Muscle layer of colon (tissue), 2 donors: ENCODE measurements around the gene GLMP.

Experiments used
- H3K27ac ChIP-seq: one replicate; pipeline ENCODE4 v1.7.0; 2013; ENCODE audit warnings: low read depth, mild to moderate bottlenecking, low read length, moderate library complexity
- H3K27me3 ChIP-seq, 2 donors: one replicate each; pipeline ENCODE4 v1.7.0; 2013; ENCODE audit warnings: low read length in 2 of 2, mild to moderate bottlenecking in 2 of 2; ENCODE audit not compliant: insufficient read depth in 2 of 2, control insufficient read depth in 1 of 2
- H3K36me3 ChIP-seq: one replicate; pipeline ENCODE4 v1.7.0; 2013; ENCODE audit warnings: mild to moderate bottlenecking, low read length; ENCODE audit not compliant: insufficient read depth
- H3K4me1 ChIP-seq: one replicate; pipeline ENCODE4 v1.7.0; 2013; ENCODE audit warnings: mild to moderate bottlenecking, low read length; ENCODE audit not compliant: insufficient read depth
- H3K4me3 ChIP-seq, 2 donors: one replicate each; pipeline ENCODE4 v1.7.0; 2013; ENCODE audit warnings: low read length in 2 of 2, low read depth in 1 of 2, mild to moderate bottlenecking in 1 of 2, moderate library complexity in 1 of 2
- H3K9ac ChIP-seq: one replicate; pipeline ENCODE4 v1.7.0; 2013; ENCODE audit warnings: low read length
- H3K9me3 ChIP-seq: one replicate; pipeline ENCODE4 v1.7.0; 2013; ENCODE audit warnings: mild to moderate bottlenecking, low read length
- donor health status: abdominal sarcoma.
- donor health status: Adenocarcinoma of cecum.

Gene GLMP

DNA sequence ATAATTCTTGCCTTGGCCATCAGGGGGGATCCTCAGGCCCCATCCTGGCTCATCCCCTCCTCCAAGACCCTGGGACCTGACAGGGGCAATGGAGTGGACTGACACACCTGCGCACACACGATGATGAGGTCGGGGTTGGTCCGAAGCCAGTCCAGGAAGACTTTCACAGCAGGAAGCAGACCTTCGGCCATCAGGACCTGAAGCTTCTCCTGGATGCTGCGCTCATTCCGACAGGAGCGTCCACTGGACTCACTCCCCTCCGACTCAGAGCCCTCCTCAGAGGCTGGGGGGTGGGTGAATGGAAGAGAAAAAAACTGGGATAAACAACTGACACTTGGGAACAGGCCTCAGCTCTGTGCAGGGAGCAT, 32.2 kb downstream of the GLMP start:
- Histone ChIP-seq H3K27ac (no peak overlapping the region), H3K9ac (no peak overlapping the region), H3K36me3 (peaks cover 84% of the 10 kb centered on the region)

DNA sequence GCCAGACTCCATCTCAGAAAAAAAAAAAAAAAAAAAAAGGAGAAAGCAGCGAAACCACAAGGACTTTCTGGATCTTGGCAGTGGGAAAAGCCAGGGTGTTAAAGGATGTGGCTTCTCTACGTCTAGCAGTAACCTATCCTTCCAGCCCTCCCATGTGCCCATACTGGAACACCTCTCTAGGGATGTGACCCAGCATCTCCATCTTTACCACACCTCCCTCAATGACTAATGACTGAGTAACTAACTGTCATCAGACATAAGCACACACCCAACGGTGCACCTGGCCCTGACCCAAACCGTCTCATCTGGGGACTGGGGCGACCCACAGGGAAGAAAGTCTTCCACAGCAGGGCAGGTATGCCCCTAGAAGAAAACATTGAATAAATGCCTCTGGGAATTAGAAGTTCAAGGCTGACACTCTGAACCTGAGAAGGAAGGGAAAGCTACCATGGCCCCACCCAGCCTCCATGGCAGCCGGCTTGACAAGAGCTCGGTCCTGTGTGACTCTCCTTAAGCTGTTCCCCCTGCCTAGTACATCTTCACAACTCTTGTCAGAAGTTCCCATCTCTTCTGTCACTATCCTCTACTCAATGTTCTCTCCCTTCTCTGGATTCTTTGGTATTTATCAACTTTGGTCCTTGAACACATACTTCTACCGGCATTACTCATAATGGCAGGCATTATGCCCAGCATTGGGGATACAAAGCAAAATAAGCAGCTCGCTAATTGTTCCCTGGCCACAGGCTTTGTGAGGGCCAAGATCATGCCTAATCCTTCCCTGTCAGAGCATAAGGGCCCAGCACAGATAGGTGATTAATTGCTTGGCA, 32.8 kb downstream of the GLMP start:
- peaks cover 84% of the 10 kb centered on the region for H3K36me3 ChIP-seq
- H3K27ac ChIP-seq = no peak overlapping the region

More for the DNA sequence above, 32.2 kb downstream of the GLMP start:
- no peaks in the 10 kb centered on the region for H3K27me3 ChIP-seq
- H3K4me1 ChIP-seq = no peaks in the 10 kb centered on the region
- H3K4me3 ChIP-seq = no peak overlapping the region
- H3K9me3 ChIP-seq = no peaks in the 10 kb centered on the region

GRCh38 chr1:156260896-156261295, 34.6 kb downstream of the GLMP start:
- peaks cover 81% of the 10 kb centered on the region for H3K36me3 ChIP-seq
- H3K27me3 ChIP-seq = no peaks in the 10 kb centered on the region
- no peak overlapping the region for H3K27ac ChIP-seq
- H3K4me1 ChIP-seq = no peaks in the 10 kb centered on the region
- no peak overlapping the region for H3K4me3 ChIP-seq
- no peak overlapping the region for H3K9ac ChIP-seq
- no peaks in the 10 kb centered on the region for H3K9me3 ChIP-seq

More for the DNA sequence above, 32.8 kb downstream of the GLMP start:
- Histone ChIP-seq H3K4me1 (no peaks in the 10 kb centered on the region), H3K27me3 (no peaks in the 10 kb centered on the region), H3K4me3 (no peak overlapping the region), H3K9me3 (no peaks in the 10 kb centered on the region), H3K9ac (no peak overlapping the region)

DNA sequence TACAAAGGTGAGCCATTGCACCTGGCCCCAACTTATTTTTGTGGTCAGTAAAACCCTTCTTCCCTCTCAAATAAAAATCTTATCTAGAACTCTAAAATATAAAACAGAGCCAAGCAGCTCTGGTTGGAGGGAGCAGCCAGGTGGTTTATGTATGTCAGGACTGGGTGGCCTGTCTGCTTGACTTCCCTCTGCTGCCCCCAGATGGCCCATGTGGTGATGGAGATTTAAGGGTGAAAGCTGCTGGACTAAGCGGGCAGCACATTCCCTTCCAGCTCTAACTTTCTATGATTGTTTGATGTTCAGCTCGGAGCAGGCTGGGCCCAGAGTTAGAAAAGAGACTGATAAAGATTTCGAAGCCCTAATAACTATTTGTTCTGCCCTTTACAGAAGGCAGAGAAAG, 35.7 kb downstream of the GLMP start:
- H3K9ac ChIP-seq = no peak overlapping the region
- H3K4me1 ChIP-seq = no peaks in the 10 kb centered on the region
- H3K27me3 ChIP-seq = no peaks in the 10 kb centered on the region
- no peaks in the 10 kb centered on the region for H3K9me3 ChIP-seq
- peaks cover 74% of the 10 kb centered on the region for H3K36me3 ChIP-seq
- H3K27ac ChIP-seq = no peak overlapping the region
- H3K4me3 ChIP-seq = no peak overlapping the region

- no peaks in the 10 kb centered on the region for H3K9me3 ChIP-seq
- H3K36me3 ChIP-seq = peaks cover 70% of the 10 kb centered on the region
- no peak overlapping the region for H3K9ac ChIP-seq
Observed at GRCh38 chr1:156258859-156259258, 36.6 kb downstream of the GLMP start.

GRCh38 chr1:156257711-156258110, 37.8 kb downstream of the GLMP start:
- peaks cover 71% of the 10 kb centered on the region for H3K36me3 ChIP-seq
- no peak overlapping the region for H3K27ac ChIP-seq
- no peaks in the 10 kb centered on the region for H3K4me1 ChIP-seq
- no peak overlapping the region for H3K4me3 ChIP-seq
- no peak overlapping the region for H3K9ac ChIP-seq
- no peaks in the 10 kb centered on the region for H3K27me3 ChIP-seq
- H3K9me3 ChIP-seq = no peaks in the 10 kb centered on the region

More at GRCh38 chr1:156258859-156259258, 36.6 kb downstream of the GLMP start:
- Histone ChIP-seq H3K27me3 (no peaks in the 10 kb centered on the region), H3K4me3 (no peak overlapping the region), H3K27ac (no peak overlapping the region), H3K4me1 (no peaks in the 10 kb centered on the region)

DNA sequence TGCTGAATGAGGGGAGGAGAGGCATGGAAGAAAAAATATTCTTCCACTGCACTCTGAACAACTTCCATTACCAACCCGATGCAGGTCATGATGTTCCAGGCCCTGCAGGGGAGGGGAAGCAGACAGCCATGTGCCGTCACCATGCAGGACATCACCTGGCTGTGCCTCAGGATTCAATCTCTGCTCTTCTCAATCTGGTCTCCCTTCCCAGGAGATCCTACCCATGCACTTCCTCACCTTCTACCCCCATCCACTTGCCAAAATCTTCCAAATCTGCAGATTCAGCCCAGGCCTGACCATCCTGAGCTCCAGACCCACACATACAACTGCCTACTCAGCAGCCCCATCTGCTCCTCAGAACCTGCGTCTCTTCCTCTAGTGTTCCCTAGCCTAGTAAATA, 41.8 kb downstream of the GLMP start:
- Histone ChIP-seq H3K4me1 (no peaks in the 10 kb centered on the region), H3K27ac (no peak overlapping the region), H3K27me3 (no peaks in the 10 kb centered on the region), H3K4me3 (no peak overlapping the region), H3K9me3 (no peaks in the 10 kb centered on the region), H3K9ac (no peak overlapping the region), H3K36me3 (peaks cover 67% of the 10 kb centered on the region)

DNA sequence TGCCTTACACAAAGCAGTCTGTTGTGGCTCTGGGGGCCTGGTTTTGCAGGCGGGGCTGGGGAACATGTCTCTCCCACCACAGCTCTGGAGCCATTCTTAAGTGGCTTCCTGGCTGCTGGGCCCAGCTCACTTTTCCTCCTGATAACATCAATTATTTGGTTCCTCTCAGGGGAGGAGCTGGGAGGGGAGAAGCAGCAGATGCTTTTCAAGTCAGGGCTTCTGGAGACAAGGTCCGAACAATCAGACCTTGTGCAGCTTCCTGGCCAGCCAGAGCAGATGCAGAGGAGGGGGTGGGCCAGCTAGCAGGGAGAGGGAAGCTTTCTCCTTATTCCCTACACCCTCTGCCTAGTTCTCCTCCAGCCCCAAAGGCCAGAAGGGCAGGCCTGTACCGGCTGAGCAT, 44.0 kb downstream of the GLMP start:
- peaks cover 50% of the 10 kb centered on the region for H3K36me3 ChIP-seq
- peaks cover 14% of the 10 kb centered on the region for H3K4me1 ChIP-seq
- no peak overlapping the region for H3K27ac ChIP-seq
- H3K9me3 ChIP-seq = no peaks in the 10 kb centered on the region
- H3K4me3 ChIP-seq = no peak overlapping the region
- no peak overlapping the region for H3K9ac ChIP-seq
- H3K27me3 ChIP-seq = peaks cover 2 to 5% of the 10 kb centered on the region in 2 donors

DNA sequence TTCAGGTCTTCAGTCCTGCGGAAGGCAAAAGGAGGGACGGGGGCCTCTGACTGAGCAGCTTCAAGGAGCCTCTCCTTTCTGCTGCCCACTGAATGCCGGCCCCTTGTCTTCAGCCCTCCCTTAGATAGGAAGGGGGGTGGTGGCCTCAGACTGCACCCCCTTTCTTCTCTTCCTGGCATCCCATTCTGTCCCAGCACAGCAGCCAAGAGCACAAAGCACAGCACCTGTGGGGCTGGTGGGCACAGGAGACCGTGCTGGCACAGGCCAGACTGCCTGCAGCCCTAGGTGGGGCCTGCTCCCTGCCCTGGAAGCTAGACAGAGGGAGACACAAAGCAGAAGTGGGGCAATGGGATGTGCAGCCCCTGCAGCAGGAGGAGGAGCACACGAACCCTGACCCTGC, 45.9 kb downstream of the GLMP start:
- Histone ChIP-seq H3K9ac (no peak overlapping the region), H3K27ac (no peak overlapping the region), H3K27me3 (peaks cover 18 to 24% of the 10 kb centered on the region in 2 donors), H3K4me1 (peaks cover 14% of the 10 kb centered on the region), H3K9me3 (no peaks in the 10 kb centered on the region), H3K4me3 (no peak overlapping the region), H3K36me3 (peaks cover 40% of the 10 kb centered on the region)

DNA sequence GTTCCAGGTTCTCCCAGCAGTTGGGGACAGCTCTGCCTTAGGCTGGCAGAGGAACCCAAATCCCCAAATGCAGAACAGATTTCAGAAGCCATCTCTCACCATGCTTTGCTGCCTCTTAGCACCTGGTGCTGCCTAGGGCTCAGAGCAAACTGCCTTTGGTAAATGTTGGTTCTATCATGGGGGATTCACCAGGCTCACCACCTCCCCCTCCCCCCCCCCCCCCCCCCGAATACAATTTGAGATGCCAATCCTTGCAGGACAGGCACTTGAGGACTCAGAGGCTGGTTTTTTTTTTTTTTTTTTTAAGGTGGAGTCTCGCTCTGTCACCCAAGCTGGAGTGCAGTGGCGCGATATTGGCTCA, 47.2 kb downstream of the GLMP start:
- Histone ChIP-seq H3K27me3 (peaks cover 18 to 28% of the 10 kb centered on the region in 2 donors), H3K9ac (no peak overlapping the region), H3K36me3 (peaks cover 32% of the 10 kb centered on the region), H3K4me1 (peaks cover 14% of the 10 kb centered on the region), H3K9me3 (no peaks in the 10 kb centered on the region), H3K27ac (no peak overlapping the region), H3K4me3 (no peak overlapping the region)

DNA sequence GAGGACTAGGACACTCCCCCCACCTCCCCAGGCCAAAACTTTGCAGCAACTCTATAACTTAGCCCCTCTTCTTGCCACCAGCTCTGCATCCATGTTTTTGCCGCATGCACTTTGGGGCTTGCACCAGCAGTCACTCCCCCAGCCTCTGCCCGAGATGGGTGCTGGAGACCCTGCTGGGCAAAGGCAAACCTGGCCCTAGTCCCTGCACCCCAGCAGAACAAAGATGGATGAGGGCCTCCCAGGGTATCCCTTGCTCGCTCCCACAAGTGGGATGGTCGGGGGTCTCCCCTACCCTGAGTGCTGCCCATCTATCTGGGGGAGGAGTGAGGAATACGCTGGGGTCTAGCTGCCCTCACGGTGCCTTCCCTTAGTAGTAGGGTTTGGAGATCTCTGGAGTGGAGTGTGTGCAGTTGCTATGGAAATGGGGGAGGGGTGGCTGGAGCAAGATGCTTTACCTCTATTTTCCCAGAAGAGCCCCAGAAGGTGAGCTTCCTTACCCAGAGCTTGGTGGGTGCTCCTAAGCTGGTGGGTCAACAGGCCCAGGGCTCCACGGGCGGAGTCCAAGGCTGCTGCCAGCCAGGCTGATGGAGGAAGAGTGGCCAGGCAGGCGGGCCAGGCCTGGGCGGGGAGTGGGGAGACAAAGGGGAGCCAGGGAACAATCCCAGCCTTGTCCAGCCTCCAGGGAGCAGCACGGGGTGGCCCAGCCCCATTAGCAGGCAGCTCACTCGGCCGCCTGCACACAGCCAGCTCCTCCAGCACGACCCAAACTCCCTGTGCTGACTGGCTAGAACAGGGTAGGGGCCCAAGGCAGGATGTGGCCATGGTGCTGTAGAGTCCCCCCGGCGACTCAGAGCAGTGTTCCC, 47.8 kb downstream of the GLMP start, which contains the start of gene PAQR6:
TSS of gene PAQR6 (minus strand) at position 597 of the 863 bp plus-strand sequence. CDS start 1,325 bp downstream, outside the sequence.
- H3K9ac ChIP-seq = no peak within 1 kb of the TSS
- peaks cover 18 to 28% of the 10 kb centered on the region in 2 donors for H3K27me3 ChIP-seq
- H3K27ac ChIP-seq = no peak within 1 kb of the TSS
- H3K4me1 ChIP-seq = peaks cover 14% of the 10 kb centered on the region
- no peak within 1 kb of the TSS for H3K4me3 ChIP-seq
- no peaks in the 10 kb centered on the region for H3K9me3 ChIP-seq
- H3K36me3 ChIP-seq = peaks cover 26% of the 10 kb centered on the region
